Measurements from ENCODE around the gene COX4I1.

The COX4I1 gene

GRCh38 chr16:85798901-85799496 lies 496 bp upstream of the COX4I1 start:
- peak overlapping the region; percentile 97 for H3K9ac ChIP-seq (ENCODE audit: low read depth, low read length, poor library complexity, severe bottlenecking)
- peak overlapping the region; percentile 97 for H3K4me2 ChIP-seq (ENCODE audit: low read depth, low read length, poor library complexity, severe bottlenecking)
- peaks cover 10% of the 10 kb centered on the region for H3K27me3 ChIP-seq (ENCODE audit: insufficient read depth, low read length, poor library complexity, severe bottlenecking)
- peak overlapping the region; percentile 99 for H3K4me3 ChIP-seq (ENCODE audit: low read length, poor library complexity, severe bottlenecking)
- H3F3A ChIP-seq (ENCODE audit: low read depth), result no peaks in the 10 kb centered on the region
- H2AFZ ChIP-seq (ENCODE audit: low read length), result no peak overlapping the region; the same call in 1 of the 2 replicates
- peaks cover 91% of the 10 kb centered on the region for H3K79me2 ChIP-seq (ENCODE audit: insufficient read depth, low read length)
- TF ChIP-seq EZH2phosphoT487 (IDR thresholded peaks at IDR 0.05; ENCODE audit: borderline replicate concordance), result no peak
- no peak for TF ChIP-seq CTCF (conservative IDR thresholded peaks at IDR 0.05; ENCODE audit: low read length)
- no peaks in the 10 kb centered on the region for H3K9me2 ChIP-seq (replicated peaks; ENCODE audit: low read depth, low read length)
- H3K36me3 ChIP-seq (ENCODE audit: insufficient read depth, low read length), result peaks cover 20% of the 10 kb centered on the region; the same call in 1 of the 2 replicates
- H3K4me1 ChIP-seq (ENCODE audit: insufficient read depth, low read length, poor library complexity, severe bottlenecking), result peaks cover 45% of the 10 kb centered on the region
- H3K9me3 ChIP-seq (ENCODE audit: insufficient read depth, low read depth, low read length), result no peaks in the 10 kb centered on the region
- H4K20me1 ChIP-seq (ENCODE audit: insufficient read depth, low read length, poor library complexity, severe bottlenecking), result peaks cover 56% of the 10 kb centered on the region

GRCh38 chr16:85800321-85800669 lies 800 bp downstream of the COX4I1 start:
- no peak for TF ChIP-seq EZH2phosphoT487 (IDR thresholded peaks at IDR 0.05; ENCODE audit: borderline replicate concordance)
- no peak for TF ChIP-seq CTCF (conservative IDR thresholded peaks at IDR 0.05; ENCODE audit: low read length)
- Histone ChIP-seq H3K9ac (ENCODE audit: low read depth, low read length, poor library complexity, severe bottlenecking) (peak overlapping the region; percentile 97), H3K27me3 (ENCODE audit: insufficient read depth, low read length, poor library complexity, severe bottlenecking) (peaks cover 10% of the 10 kb centered on the region), H3K9me3 (ENCODE audit: insufficient read depth, low read depth, low read length) (no peaks in the 10 kb centered on the region), H3K79me2 (ENCODE audit: insufficient read depth, low read length) (peaks cover 81% of the 10 kb centered on the region), H3K4me3 (ENCODE audit: low read length, poor library complexity, severe bottlenecking) (peak overlapping the region; percentile 99), H3K4me2 (ENCODE audit: low read depth, low read length, poor library complexity, severe bottlenecking) (peak overlapping the region; percentile 95), H3K9me2 (replicated peaks; ENCODE audit: low read depth, low read length) (no peaks in the 10 kb centered on the region), H3K4me1 (ENCODE audit: insufficient read depth, low read length, poor library complexity, severe bottlenecking) (peaks cover 45% of the 10 kb centered on the region), H4K20me1 (ENCODE audit: insufficient read depth, low read length, poor library complexity, severe bottlenecking) (peaks cover 56% of the 10 kb centered on the region), H3F3A (ENCODE audit: low read depth) (no peaks in the 10 kb centered on the region), H2AFZ (ENCODE audit: low read length) (no peak overlapping the region), H3K36me3 (ENCODE audit: insufficient read depth, low read length) (peaks cover 25% of the 10 kb centered on the region)

- H3K79me2 ChIP-seq (ENCODE audit: insufficient read depth, low read length), result peaks cover 49% of the 10 kb centered on the region
These were observed 4.1 kb downstream of the COX4I1 start for GRCh38 chr16:85803570-85803969.

More at GRCh38 chr16:85803570-85803969, 4.1 kb downstream of the COX4I1 start:
- Histone ChIP-seq H3K9ac (ENCODE audit: low read depth, low read length, poor library complexity, severe bottlenecking) (no peak overlapping the region), H3K27me3 (ENCODE audit: insufficient read depth, low read length, poor library complexity, severe bottlenecking) (peaks cover 10% of the 10 kb centered on the region), H3K4me3 (ENCODE audit: low read length, poor library complexity, severe bottlenecking) (no peak overlapping the region), H3K4me2 (ENCODE audit: low read depth, low read length, poor library complexity, severe bottlenecking) (peak overlapping the region; percentile 24), H4K20me1 (ENCODE audit: insufficient read depth, low read length, poor library complexity, severe bottlenecking) (peaks cover 30% of the 10 kb centered on the region), H3K9me3 (ENCODE audit: insufficient read depth, low read depth, low read length) (no peaks in the 10 kb centered on the region), H3F3A (ENCODE audit: low read depth) (no peaks in the 10 kb centered on the region), H3K36me3 (ENCODE audit: insufficient read depth, low read length) (peaks cover 42% of the 10 kb centered on the region), H2AFZ (ENCODE audit: low read length) (no peak overlapping the region), H3K4me1 (ENCODE audit: insufficient read depth, low read length, poor library complexity, severe bottlenecking) (peaks cover 24% of the 10 kb centered on the region), H3K9me2 (replicated peaks; ENCODE audit: low read depth, low read length) (no peaks in the 10 kb centered on the region)
- no peak for TF ChIP-seq CTCF (conservative IDR thresholded peaks at IDR 0.05; ENCODE audit: low read length)
- no peak for TF ChIP-seq EZH2phosphoT487 (IDR thresholded peaks at IDR 0.05; ENCODE audit: borderline replicate concordance)

Measured in Loucy (cell line).